ENCODE data around the gene RSBN1L. TPM values are rescaled to one million over a fixed set of nuclear protein-coding genes. Genes with fewer than 3 reads are reported as not detected.
A peak's percentile ranks its signal among the peaks of the same experiment; 100 is the strongest.

RSBN1L gene
- total and polyA plus RNA-seq, 2 of the 8 experiments (the other 6 are each of a cell fraction or from before 2014, with no cell fraction given): 4.1 to 22.1 TPM

- no peak overlapping the region for H4K91ac ChIP-seq (replicated peaks; ENCODE audit: insufficient read length, low read length)
- no peak overlapping the region for H3K23ac ChIP-seq (ENCODE audit: insufficient read length)
- no peaks in the 10 kb centered on the region for H3K23me2 ChIP-seq (ENCODE audit: low read depth, low read length)
- no peak overlapping the region for H2BK12ac ChIP-seq (ENCODE audit: low read depth, low read length)
- H4K5ac ChIP-seq (ENCODE audit: insufficient read length, low read depth, low read length): no peak overlapping the region
- ChIA-PET CTCF (ENCODE audit: partially characterized antibody) (interaction anchor here (0.6 to 3.7 kb wide), 24 partner anchors 8 to 273 kb away, joined by 3 to 48 read pairs (median 4); no protein-coding TSS in a partner anchor), POLR2A (ENCODE audit: partially characterized antibody) (no interaction called here)
- no peak overlapping the region for H2BK20ac ChIP-seq (ENCODE audit: low read length)
- H3K4me2 ChIP-seq (ENCODE audit: insufficient read depth in 1 of 2, low read depth in 2 of 2, low read length in 2 of 2): no peak overlapping the region
- H3K4me1 ChIP-seq (replicated peaks in 1 of 4; ENCODE audit: control insufficient read depth in 3 of 4, insufficient read depth in 4 of 4, low read length in 3 of 4): no peaks in the 10 kb centered on the region
- H2BK15ac ChIP-seq (ENCODE audit: low read length): no peak overlapping the region
- H3K27me3 ChIP-seq (replicated peaks in 1 of 4; ENCODE audit: control insufficient read depth in 3 of 4, extremely low read depth in 1 of 4, insufficient read depth in 3 of 4, low read length in 3 of 4): no peaks in the 10 kb centered on the region
- H3K14ac ChIP-seq (ENCODE audit: insufficient read length): no peak overlapping the region
- no peak overlapping the region for H2BK5ac ChIP-seq (ENCODE audit: low read depth, low read length)
- peaks cover 0 to 45% of the 10 kb centered on the region in 2 experiments; a peak in 2 of 4 replicates for H3K79me2 ChIP-seq (ENCODE audit: control insufficient read depth in 1 of 2, insufficient read depth in 2 of 2, low read length in 2 of 2)
- peak; percentile 10 to 78 for DNase-seq (ENCODE audit: low read depth in 1 of 2, low spot score in 2 of 2)
- peak; percentile 86 for FAIRE-seq
- no peaks in the 10 kb centered on the region for H3K9me3 ChIP-seq (ENCODE audit: insufficient read depth in 2 of 2, low read depth in 1 of 2, low read length in 1 of 2)
- no peaks in the 10 kb centered on the region for H3K79me1 ChIP-seq (ENCODE audit: low read depth, low read length)
- no peak overlapping the region for H2AFZ ChIP-seq (ENCODE audit: low read length)
- H3K56ac ChIP-seq (replicated peaks; ENCODE audit: insufficient read length, low read depth, low read length): no peak overlapping the region
- H3K27ac ChIP-seq (ENCODE audit: low read depth, low read length): no peak overlapping the region
- H3K4me3 ChIP-seq (ENCODE audit: extremely low read depth in 1 of 4, insufficient read depth in 2 of 4, low read depth in 3 of 4, low read length in 4 of 4): no peak overlapping the region
- H2AK5ac ChIP-seq (ENCODE audit: low read depth, low read length): no peak overlapping the region
- H4K20me1 ChIP-seq (replicated peaks in 1 of 2; ENCODE audit: control insufficient read depth in 1 of 2, insufficient read depth in 2 of 2, low read length in 2 of 2): peaks cover 0 to 4% of the 10 kb centered on the region in 2 experiments
- no peak overlapping the region for H3K4ac ChIP-seq (replicated peaks; ENCODE audit: insufficient read length, low read depth, low read length)
- H3K18ac ChIP-seq (ENCODE audit: extremely low read depth, low read length): no peak overlapping the region
- H2BK120ac ChIP-seq (replicated peaks; ENCODE audit: low read depth, low read length): no peak overlapping the region
- no peak overlapping the region for H4K8ac ChIP-seq (ENCODE audit: extremely low read depth, insufficient read depth, low read length)
- TF ChIP-seq SP1 (IDR thresholded peaks at IDR 0.05; ENCODE audit: low read depth, low read length) (no peak), CTCF (IDR thresholded peaks at IDR 0.05; ENCODE audit: control extremely low read depth in 1 of 3, insufficient read depth in 1 of 3, low read depth in 1 of 3, low read length in 3 of 3) (peak in 2 of 3 experiments; percentile 62 to 69; a peak in 2 of 4 replicates), RAD21 (IDR thresholded peaks at IDR 0.05 in 1 of 2, conservative IDR thresholded peaks at IDR 0.05 in 1 of 2; ENCODE audit: low read depth in 2 of 2, low read length in 2 of 2) (peak; percentile 84 to 88)
- no peaks in the 10 kb centered on the region for H3K36me3 ChIP-seq (ENCODE audit: control insufficient read depth in 2 of 4, insufficient read depth in 4 of 4, low read length in 3 of 4)
- no peak overlapping the region for H3K9ac ChIP-seq (replicated peaks in 1 of 4; ENCODE audit: extremely low read depth in 1 of 4, low read depth in 3 of 4, low read length in 3 of 4)
- 36% methylated on average over 3 of the region's 3 CpGs; no CpG with 5 or more reads in 1 of the 2 experiments for WGBS, 2 experiments (ENCODE audit: extremely low coverage in 1 of 2, insufficient coverage in 1 of 2, insufficient read length in 1 of 2, insufficient replicate concordance in 2 of 2, low coverage in 1 of 2, low lambda C conversion rate in 2 of 2, missing lambda C conversion rate in 1 of 2)
Measured at GRCh38 chr7:77759294-77759889, 63.1 kb downstream of the RSBN1L start.

All from H1 (cell line).